Gastrocnemius medialis (tissue), 4 donors: Measurements from ENCODE around the gene TDRD6.

Experiments used
- POLR2A ChIP-seq, 2 donors: fragments of 450-650 bp; IDR thresholded peaks; one replicate each; pipeline ENCODE4 v1.6.1; 2017; ENCODE audit warnings: antibody characterized with exemption in 2 of 2, mild to moderate bottlenecking in 2 of 2, moderate library complexity in 2 of 2
- TF ChIP-seq, protein P1 (sequence below), 5 experiments: fragments of 450-650 bp in 3 of 5; fragments of 200-600 bp in 2 of 5; sonication (generic) in 2 of 5; IDR thresholded peaks in 4 of 5; conservative IDR thresholded peaks in 1 of 5; 1 replicate in 4 of 5; 2 replicates in 1 of 5; pipeline ENCODE4 v1.5.1; 2016 to 2019; ENCODE audit warnings: antibody characterized with exemption in 5 of 5, mild to moderate bottlenecking in 3 of 5, moderate library complexity in 3 of 5

DNA sequence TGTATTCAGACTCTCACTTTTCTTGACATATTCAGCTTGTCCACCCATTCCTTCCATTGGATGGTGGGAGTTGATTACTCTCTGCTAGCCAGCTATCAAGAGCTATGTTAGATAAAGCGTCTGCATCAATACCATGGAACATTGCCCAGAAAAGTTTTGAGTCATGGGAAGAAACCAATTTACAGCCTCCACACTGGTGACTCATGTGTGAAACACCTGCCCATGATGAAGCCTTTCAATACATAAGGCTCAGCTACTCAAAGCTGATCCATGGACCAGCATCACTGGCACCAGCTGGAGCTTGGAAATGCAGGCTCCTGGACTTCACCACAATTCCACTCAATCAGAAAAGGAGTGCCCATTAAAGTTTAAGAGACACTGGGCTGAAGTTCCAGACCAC, 31.4 kb downstream of the TDRD6 start:
- TF ChIP-seq, protein P1, sequence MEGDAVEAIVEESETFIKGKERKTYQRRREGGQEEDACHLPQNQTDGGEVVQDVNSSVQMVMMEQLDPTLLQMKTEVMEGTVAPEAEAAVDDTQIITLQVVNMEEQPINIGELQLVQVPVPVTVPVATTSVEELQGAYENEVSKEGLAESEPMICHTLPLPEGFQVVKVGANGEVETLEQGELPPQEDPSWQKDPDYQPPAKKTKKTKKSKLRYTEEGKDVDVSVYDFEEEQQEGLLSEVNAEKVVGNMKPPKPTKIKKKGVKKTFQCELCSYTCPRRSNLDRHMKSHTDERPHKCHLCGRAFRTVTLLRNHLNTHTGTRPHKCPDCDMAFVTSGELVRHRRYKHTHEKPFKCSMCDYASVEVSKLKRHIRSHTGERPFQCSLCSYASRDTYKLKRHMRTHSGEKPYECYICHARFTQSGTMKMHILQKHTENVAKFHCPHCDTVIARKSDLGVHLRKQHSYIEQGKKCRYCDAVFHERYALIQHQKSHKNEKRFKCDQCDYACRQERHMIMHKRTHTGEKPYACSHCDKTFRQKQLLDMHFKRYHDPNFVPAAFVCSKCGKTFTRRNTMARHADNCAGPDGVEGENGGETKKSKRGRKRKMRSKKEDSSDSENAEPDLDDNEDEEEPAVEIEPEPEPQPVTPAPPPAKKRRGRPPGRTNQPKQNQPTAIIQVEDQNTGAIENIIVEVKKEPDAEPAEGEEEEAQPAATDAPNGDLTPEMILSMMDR (IDR thresholded peaks at IDR 0.05 in 4 of 5, conservative IDR thresholded peaks at IDR 0.05 in 1 of 5), result no peak
- TF ChIP-seq POLR2A (IDR thresholded peaks at IDR 0.05), result no peak
